GM21619 (cell line): ENCODE data around the gene GAPT.
A peak's percentile ranks its signal among the peaks of the same experiment; 100 is the strongest.

Experiments
- ATAC-seq: cut with Tn5 transposase; IDR thresholded peaks from one replicate; pipeline ENCODE4 v1.9.1; 2021; ENCODE audit not compliant: unreplicated experiment

GAPT gene

GRCh38 chr5:58491216-58491892 lies at the start of gene GAPT:
Gene GAPT (plus strand): TSS chr5:58491435. CDS start chr5:58494537, 3,102 bp downstream.
- peak; percentile 84 for ATAC-seq

DNA sequence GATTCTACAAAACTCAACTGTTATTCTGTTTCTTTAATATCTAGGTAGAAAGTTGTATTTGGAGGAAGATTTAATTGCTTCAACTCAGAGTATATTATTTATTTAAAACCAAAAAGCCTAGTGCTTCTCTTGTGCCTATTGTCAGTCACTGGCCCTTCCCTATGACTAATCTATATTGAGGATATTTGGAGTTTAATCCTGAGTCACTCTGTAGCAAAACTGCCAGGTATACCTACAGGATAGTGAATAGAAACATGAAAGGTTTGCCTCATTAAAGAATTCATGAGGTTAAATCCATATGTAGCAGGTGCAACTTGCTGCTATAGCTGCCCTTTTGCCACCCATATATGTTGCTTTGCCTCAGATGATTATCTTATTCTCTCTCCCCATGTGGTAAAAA lies 46.4 kb upstream of the GAPT start:
- no peak for ATAC-seq

GRCh38 chr5:58446024-58446423 lies 45.2 kb upstream of the GAPT start:
- no peak for ATAC-seq

DNA sequence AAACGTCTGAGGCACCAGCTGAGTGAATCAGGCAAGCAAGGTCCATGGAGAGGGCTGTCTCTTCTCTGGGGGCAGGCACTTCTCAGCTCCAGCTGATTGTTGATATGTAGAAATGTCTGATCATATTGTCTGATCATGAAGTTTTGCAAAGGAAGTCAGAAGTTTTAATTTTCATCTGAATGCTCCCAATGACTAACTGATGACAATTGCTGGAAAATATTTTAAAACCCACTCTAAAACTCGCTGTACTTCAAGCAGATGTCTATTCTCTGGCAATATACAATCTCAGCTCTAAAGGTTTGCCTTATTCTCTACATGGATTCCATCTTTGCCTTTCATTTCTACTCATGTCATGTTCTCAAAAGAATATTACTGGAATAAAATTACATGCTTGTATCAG lies 44.0 kb upstream of the GAPT start:
- ATAC-seq, result no peak

DNA sequence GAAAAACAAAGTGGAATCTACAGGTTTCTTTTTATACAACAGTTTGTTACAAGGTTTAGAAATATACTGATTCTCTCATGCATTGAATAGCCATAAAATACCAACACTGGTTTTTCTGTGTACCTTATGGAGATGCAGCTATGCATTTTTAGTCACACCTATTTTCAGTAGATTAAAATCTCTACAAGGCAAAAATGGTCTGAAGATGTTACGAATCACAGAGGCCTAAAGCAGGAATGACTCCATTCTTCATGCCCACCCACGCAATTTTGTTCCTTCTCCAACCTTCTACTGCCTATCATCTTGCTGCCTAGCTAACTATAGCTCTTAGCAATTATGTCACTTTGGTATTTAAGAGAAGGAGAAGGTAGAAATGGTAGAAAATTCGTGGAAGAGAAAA lies 41.2 kb upstream of the GAPT start:
- no peak for ATAC-seq

GRCh38 chr5:58450811-58451629 lies 40.2 kb upstream of the GAPT start:
- ATAC-seq, result no peak

DNA sequence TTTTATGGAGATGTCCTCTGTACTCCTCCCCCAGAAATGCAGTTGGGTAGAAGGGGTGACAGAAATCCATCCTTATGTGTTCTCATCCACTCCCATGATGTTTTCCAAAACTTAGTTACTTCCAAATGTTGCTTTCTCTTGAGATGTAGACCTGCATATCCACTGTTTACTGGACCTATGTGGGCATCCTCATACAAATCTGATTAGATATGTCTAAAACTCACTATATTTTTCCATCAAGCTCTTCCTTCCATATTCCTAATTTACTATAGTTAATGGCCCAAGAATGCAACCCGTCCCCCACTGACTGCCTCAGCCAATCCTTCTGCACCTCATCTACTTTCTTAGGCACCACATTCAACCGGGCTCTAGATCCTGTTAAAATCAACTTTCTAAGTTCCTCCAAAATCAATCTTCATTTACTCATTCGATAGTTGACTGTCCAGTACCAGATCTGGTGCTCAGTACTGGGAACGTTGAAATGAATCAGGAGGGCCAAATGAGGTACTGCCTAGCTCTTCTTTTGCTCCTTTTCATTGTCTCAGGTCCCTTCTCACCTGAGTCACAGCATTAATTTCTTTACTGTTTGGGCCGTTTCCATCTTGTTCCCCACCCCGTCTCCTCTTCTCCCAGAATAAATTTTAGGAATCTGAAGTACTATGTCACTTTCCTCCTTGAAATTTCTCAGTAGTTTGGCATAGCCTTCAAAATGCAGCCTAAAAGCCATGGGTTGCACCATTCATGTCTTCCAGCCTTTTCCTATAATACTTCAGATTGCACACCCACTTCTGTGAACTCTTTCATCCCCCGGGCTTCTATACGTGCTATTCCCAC lies 39.3 kb upstream of the GAPT start:
- no peak for ATAC-seq

GRCh38 chr5:58452566-58453258 lies 38.5 kb upstream of the GAPT start:
- no peak for ATAC-seq

DNA sequence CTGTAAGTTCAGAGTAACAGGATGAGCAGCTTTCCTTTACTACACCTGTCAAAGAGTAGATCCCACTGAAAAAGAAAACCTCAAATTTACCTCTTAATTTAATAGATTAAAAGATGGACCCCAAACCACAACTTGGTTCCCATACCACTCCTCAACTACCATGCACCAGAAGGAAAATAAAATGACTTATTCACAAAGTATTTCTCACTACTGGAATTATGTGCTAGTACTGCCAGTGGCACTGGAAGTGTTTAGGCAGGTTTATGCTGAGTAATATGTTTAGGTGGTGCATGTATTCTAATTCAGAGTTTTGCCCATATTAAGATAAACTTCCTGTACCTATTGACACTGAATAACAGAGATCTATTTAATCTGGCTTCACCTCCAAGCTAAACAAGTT lies 37.9 kb upstream of the GAPT start:
- no peak for ATAC-seq

GRCh38 chr5:58454025-58454424 lies 37.2 kb upstream of the GAPT start:
- ATAC-seq, result no peak

- ATAC-seq, result no peak
These were observed 36.2 kb upstream of the GAPT start for GRCh38 chr5:58455066-58455465.

- no peak for ATAC-seq
These were observed 35.8 kb upstream of the GAPT start for GRCh38 chr5:58455480-58455879.

GRCh38 chr5:58456026-58456425 lies 35.2 kb upstream of the GAPT start:
- ATAC-seq, result no peak

DNA sequence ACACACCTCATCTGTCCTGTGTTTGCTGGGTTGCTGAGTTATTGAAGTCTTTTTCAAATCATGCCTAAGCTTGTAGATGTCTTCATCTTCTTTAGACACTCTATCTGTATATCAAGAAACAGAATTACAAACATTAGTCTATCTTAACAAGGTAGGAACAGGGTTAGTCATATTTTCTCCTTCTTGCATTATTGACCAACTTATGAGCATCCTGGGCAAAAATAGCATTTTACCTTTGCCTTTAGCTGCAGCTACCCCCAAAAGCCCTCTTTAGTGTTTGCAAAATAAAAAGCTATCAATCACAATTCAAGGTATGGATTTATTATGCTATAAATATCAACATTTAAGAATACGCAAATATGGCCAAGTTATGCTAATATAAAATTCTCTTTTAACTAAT lies 34.7 kb upstream of the GAPT start:
- no peak for ATAC-seq

DNA sequence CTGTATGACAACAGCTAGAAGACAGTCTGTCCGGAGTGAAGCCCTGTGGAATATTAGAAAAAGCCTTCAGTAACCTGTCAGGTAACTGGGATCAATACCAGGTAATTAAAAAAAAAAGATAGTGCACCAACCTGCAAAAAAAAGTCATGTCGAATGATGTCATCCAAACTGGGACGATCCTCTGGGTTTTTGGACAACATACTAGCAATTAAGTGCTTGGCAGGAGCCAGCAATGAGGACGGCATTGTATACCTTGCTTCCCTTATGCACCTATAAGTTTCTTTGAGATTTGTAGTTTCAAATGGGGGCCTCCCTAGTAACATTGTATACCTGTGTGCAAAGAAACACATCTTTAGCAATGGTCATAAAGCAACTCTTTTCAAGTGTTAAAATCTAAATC lies 34.2 kb upstream of the GAPT start:
- ATAC-seq, result no peak

DNA sequence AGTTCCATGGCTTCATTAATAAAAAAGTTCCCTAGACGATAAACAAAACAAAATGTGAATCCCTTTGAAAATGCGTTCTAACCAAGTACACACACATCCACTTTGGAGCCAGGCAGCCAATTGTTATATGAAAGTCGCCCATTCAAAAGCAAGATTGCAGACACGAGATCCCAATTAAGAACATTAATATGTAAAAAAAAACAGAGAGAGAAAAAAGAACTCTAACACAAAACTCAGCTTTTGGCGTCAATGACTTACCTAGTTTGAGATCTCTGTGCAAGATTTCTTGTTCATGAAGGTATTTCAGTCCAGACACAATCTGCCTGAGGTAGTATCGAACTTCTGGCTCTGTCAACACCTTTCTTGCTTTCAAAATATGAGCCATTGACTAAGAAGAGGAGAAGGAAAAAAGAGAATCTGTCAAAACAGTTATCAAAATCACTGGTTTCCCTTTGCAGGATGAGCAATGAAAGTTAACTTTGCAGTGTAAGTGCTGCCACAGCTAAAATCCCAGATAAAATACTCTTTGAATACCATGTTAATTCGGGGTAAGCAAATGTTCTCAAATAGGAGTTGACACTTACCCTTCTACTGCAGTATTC lies 33.0 kb upstream of the GAPT start:
- no peak for ATAC-seq

DNA sequence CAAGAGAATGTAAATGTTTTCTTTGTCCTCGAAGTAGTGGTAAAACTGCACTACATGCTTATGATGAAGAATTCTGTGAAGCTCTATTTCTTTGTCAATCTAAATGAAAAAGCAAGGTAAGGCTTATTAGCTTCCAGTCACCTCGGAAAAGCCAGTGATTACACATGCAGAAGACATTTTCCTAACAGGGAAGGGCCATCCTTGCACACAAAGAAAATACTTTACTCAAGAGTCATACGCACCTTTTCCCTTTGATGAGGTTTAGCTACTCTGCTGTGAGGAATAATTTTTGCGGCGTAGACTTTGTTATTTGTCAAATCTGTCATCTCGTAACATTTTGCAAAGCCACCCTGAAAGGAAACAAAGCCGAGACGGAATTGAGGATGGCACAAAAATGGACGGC lies 32.5 kb upstream of the GAPT start:
- no peak for ATAC-seq

GRCh38 chr5:58459146-58460001 lies 31.9 kb upstream of the GAPT start:
- ATAC-seq, result no peak

GRCh38 chr5:58460002-58460731 lies 31.1 kb upstream of the GAPT start, which contains the start of gene PLK2:
Gene PLK2 (minus strand): TSS chr5:58460086. CDS start chr5:58459959, 127 bp downstream.
- peak; percentile 69 for ATAC-seq
